Ishikawa (cell line): ENCODE measurements around the gene SLC6A13.
A peak's percentile ranks its signal among the peaks of the same experiment; 100 is the strongest.

Source experiments
- CEBPB ChIP-seq: IDR thresholded peaks from 2 replicates; pipeline ENCODE4 v1.6.1; 2012
- CREB1 ChIP-seq: IDR thresholded peaks from 2 replicates; pipeline ENCODE4 v1.6.1; 2012; ENCODE audit warnings: low read depth
- EGR1 ChIP-seq: IDR thresholded peaks from 2 replicates; pipeline ENCODE4 v1.6.1; 2012
- EP300 ChIP-seq: IDR thresholded peaks from 2 replicates; pipeline ENCODE4 v1.6.1; 2012; ENCODE audit warnings: borderline replicate concordance
- FOXM1 ChIP-seq: IDR thresholded peaks from 2 replicates; pipeline ENCODE4 v1.6.1; 2012; ENCODE audit warnings: low read depth, borderline replicate concordance
- MAX ChIP-seq: IDR thresholded peaks from 2 replicates; pipeline ENCODE4 v1.6.1; 2012
- NFIC ChIP-seq: IDR thresholded peaks from 2 replicates; pipeline ENCODE4 v1.6.1; 2012
- RAD21 ChIP-seq: IDR thresholded peaks from 2 replicates; pipeline ENCODE4 v1.6.1; 2012; ENCODE audit warnings: low read depth
- REST ChIP-seq: IDR thresholded peaks from 2 replicates; pipeline ENCODE4 v1.6.1; 2012; ENCODE audit warnings: low read depth, mild to moderate bottlenecking
- TAF1 ChIP-seq: IDR thresholded peaks from 2 replicates; pipeline ENCODE4 v1.6.1; 2012; ENCODE audit warnings: low read depth, mild to moderate bottlenecking
- TCF12 ChIP-seq: IDR thresholded peaks from 2 replicates; pipeline ENCODE4 v1.6.1; 2012; ENCODE audit warnings: low read depth
- TEAD4 ChIP-seq: IDR thresholded peaks from 2 replicates; pipeline ENCODE4 v1.6.1; 2012
- USF1 ChIP-seq: IDR thresholded peaks from 2 replicates; pipeline ENCODE4 v1.6.1; 2012
- YY1 ChIP-seq: IDR thresholded peaks from 2 replicates; pipeline ENCODE4 v1.6.1; 2012; ENCODE audit warnings: low read depth
- ZBTB7A ChIP-seq: IDR thresholded peaks from 2 replicates; pipeline ENCODE4 v1.6.1; 2012; ENCODE audit warnings: low read depth

Gene SLC6A13

GRCh38 chr12:220946-221550 lies 41.6 kb downstream of the SLC6A13 start:
- TF ChIP-seq TAF1, result no peak
- no peak for TF ChIP-seq EGR1
- no peak for TF ChIP-seq CEBPB
- no peak for TF ChIP-seq FOXM1
- no peak for TF ChIP-seq CREB1
- TF ChIP-seq NFIC, result no peak
- no peak for TF ChIP-seq MAX
- no peak for TF ChIP-seq REST
- TF ChIP-seq ZBTB7A, result no peak
- no peak for TF ChIP-seq YY1
- TF ChIP-seq USF1, result no peak
- TF ChIP-seq RAD21, result no peak
- TF ChIP-seq EP300, result no peak
- no peak for TF ChIP-seq TEAD4
- no peak for TF ChIP-seq TCF12

- no peak for TF ChIP-seq YY1
- TF ChIP-seq CEBPB, result no peak
- TF ChIP-seq TCF12, result no peak
- TF ChIP-seq EP300, result no peak
- TF ChIP-seq RAD21, result no peak
- TF ChIP-seq FOXM1, result no peak
- TF ChIP-seq MAX, result no peak
- TF ChIP-seq CREB1, result no peak
- no peak for TF ChIP-seq TEAD4
Observed at GRCh38 chr12:220491-220890, 42.1 kb downstream of the SLC6A13 start.

- TF ChIP-seq TAF1 (peak; percentile 37; the same call in 1 of the 2 replicates), MAX (peak; percentile 61; the same call in 1 of the 2 replicates), EP300 (peak; percentile 37; the same call in 1 of the 2 replicates), YY1 (no peak; the same call in none of the 2 replicates), RAD21 (peak; percentile 99), NFIC (0 out of 2 replicates have a peak, but pooled peaks have one; percentile 4), CREB1 (no peak), REST (no peak), TEAD4 (peak; percentile 62; the same call in 1 of the 2 replicates), EGR1 (no peak; the same call in 1 of the 2 replicates), CEBPB (no peak), TCF12 (peak; percentile 72), FOXM1 (no peak), USF1 (no peak), ZBTB7A (peak; percentile 68; the same call in 1 of the 2 replicates)
Observed at GRCh38 chr12:219891-220352, 42.7 kb downstream of the SLC6A13 start.

- no peak for TF ChIP-seq TEAD4
- no peak for TF ChIP-seq CEBPB
- TF ChIP-seq RAD21, result no peak
- no peak for TF ChIP-seq REST
- TF ChIP-seq CREB1, result no peak
- no peak for TF ChIP-seq NFIC
- no peak; the same call in 1 of the 2 replicates for TF ChIP-seq TAF1
- no peak for TF ChIP-seq EGR1
- TF ChIP-seq MAX, result no peak
- no peak for TF ChIP-seq USF1
- TF ChIP-seq FOXM1, result no peak
- TF ChIP-seq TCF12, result no peak
- no peak for TF ChIP-seq YY1
- TF ChIP-seq EP300, result no peak
Observed at GRCh38 chr12:218728-219590, 43.7 kb downstream of the SLC6A13 start.
